Hematopoietic multipotent progenitor cell treated with erythropoietin and hydrocortisone succinate and interleukin-3 and kit ligand, for 8 days (in vitro differentiated cells): ENCODE measurements around the gene KIDINS220.
"Not testable (repeated sequence)": the region's sequence is repeated elsewhere in the genome, so short reads cannot be mapped to it uniquely, and the experiment has no call there.

ENCODE experiments used
- DNase-seq: peaks from one replicate; pipeline ENCODE4 v3.0.0-alpha.2; 2015

Gene KIDINS220

DNA sequence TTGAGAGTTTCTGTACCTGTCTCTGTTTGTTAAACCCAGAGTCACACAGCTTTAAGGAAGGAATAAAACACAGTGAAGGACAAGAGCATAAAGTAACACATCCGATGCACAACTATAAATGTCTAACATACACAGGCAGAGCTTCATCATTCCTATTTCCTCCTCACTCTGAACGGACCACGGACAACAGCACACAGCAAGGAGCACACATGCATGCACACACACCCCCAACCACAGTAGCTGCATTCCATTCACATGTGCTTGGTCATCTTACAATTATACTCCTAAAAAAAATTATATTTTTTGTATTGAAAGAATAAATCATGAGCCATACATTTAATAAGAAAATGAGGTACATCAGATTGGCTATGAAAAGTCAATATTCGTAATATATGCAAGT, 97.3 kb downstream of the KIDINS220 start:
- DNase-seq: no peak

GRCh38 chr2:8737571-8738175, 99.7 kb downstream of the KIDINS220 start:
- DNase-seq: peak; percentile 18

- no peak for DNase-seq
These were observed 104.8 kb downstream of the KIDINS220 start for GRCh38 chr2:8732601-8733000.

DNA sequence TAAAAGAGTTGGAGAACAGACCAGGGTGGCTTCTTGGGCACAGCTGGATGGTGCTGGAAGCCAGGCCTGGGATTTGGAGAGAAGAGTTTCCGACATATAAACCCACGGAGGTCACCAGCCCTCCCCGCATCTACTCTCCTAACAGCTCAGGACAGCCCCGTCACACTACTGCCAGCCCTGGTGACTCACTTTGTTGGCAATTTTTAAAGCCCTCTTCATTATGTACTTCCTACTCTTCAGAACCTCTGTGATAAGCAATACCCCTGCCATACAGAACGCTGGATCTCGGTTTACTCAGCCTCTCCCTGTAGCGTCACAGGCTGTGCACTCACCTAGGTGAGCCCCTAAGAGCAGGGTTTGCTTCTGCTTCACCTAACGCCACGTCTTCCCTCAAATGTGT, 107.5 kb downstream of the KIDINS220 start:
- DNase-seq: no peak

DNA sequence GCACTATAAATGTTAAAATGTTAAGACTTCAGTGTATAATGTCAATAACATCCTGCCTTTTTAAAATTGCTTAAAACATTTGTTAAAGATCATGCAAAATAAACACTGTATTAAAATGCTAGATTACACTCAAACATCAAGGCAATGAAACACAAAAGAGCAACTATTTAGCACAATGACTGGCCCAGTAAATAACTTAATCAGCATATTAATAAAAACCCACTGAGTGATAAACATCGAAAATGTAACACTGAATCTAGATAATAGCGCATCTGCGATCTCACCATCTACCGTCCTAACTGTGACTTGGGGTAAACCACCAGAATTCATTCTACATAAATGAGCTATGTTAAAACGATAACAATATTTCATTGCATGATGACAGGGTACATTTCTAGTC, 108.3 kb downstream of the KIDINS220 start:
- DNase-seq: not testable (repeated sequence)

- no peak for DNase-seq
These were observed 109.0 kb downstream of the KIDINS220 start for GRCh38 chr2:8728305-8729015.

- no peak for DNase-seq
These were observed 111.6 kb downstream of the KIDINS220 start for GRCh38 chr2:8725838-8726237.

GRCh38 chr2:8722986-8723385, 114.4 kb downstream of the KIDINS220 start:
- DNase-seq: no peak

GRCh38 chr2:8721410-8721809, 116.0 kb downstream of the KIDINS220 start:
- DNase-seq: no peak

DNA sequence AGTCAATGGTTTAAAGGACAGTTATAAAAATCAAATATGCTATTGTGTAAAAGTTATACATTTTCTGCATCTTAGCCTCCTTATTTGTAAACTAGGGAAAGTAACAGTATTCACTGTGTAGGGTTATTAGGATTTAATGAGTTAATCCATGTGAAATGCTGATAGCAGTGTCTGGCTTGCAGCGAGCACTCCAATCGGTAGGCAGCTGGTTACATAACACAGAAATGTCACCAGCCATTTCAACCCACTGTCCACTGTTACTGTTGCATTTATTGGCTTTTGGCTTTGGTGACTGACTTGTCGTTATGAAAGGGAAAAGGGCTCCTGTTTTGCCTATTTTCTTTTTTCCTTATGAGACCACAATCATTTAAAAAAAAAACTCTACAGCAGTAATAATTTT, 116.7 kb downstream of the KIDINS220 start:
- DNase-seq: no peak

DNA sequence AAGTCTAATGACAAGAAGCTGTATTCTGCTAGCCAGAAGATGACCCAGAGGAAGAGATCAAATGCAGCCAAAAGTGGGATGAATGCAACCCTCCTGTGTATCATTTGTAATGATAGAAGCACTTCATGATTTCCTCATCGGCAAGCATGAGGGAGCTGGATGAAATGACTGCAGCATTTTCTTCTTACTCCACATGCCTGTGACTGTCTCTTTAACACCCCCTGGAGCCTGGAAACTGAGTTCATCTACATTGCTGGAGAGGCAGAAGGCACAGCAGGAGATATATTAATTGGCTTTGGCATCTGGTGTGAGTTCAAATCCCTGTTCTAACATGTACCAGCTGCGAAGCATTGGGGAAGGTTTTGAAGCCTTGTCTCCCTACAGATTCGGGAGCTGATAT, 117.9 kb downstream of the KIDINS220 start:
- DNase-seq: no peak

GRCh38 chr2:8714971-8715370, 122.4 kb downstream of the KIDINS220 start:
- DNase-seq: no peak

DNA sequence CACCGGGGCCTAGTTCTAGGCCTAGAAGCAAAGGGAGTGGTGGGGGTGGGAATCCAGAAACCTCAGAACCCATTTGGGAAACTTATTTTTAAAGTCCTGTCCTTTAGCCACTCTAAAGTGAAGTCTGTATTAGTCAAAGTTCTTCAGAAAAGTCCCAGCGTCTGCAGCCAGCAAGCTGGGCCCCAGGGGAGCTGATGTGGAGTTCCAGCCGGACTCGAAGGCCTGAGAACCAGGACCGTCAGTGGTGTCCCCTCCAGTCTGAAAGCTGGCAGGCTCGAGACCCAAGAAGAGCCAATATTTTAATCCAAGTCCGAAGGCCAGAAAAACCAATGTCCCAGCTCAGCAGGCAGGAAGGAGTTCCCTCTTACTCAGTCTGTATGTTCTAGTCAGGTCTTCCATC, 123.1 kb downstream of the KIDINS220 start:
- no peak for DNase-seq

- no peak for DNase-seq
These were observed 126.5 kb downstream of the KIDINS220 start for GRCh38 chr2:8710951-8711350.

- DNase-seq: no peak
These were observed 127.8 kb downstream of the KIDINS220 start for GRCh38 chr2:8709611-8710010.

- DNase-seq: no peak
These were observed 132.5 kb downstream of the KIDINS220 start for GRCh38 chr2:8704906-8705305.

GRCh38 chr2:8701681-8702379, 135.6 kb downstream of the KIDINS220 start:
- no peak for DNase-seq

DNA sequence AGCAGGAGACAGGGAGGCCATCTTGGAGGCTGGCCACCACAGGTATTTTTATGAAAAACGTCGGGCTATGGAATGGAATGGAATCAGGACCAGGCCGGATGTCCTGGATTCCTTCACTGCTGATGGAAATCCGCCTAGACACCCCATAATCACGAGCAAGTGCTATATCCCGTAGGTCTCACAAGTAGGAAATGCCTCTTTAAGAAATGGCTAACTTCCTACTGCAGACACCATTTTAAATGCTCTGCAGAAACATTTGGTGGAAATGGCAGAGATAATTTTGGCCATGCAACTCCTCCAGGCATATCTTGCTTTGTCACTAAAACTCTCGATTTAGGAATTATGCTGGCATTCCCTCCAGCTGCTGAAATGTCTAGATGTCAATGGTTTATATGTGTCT, 137.6 kb downstream of the KIDINS220 start:
- DNase-seq: no peak

- DNase-seq: no peak
These were observed 140.2 kb downstream of the KIDINS220 start for GRCh38 chr2:8697190-8697589.

- no peak for DNase-seq
These were observed 142.7 kb downstream of the KIDINS220 start for GRCh38 chr2:8694737-8695136.

- DNase-seq: peak; percentile 43
These were observed 144.1 kb downstream of the KIDINS220 start for GRCh38 chr2:8693157-8693821.

GRCh38 chr2:8692783-8693156, 144.6 kb downstream of the KIDINS220 start:
- DNase-seq: no peak

GRCh38 chr2:8691859-8692437, 145.5 kb downstream of the KIDINS220 start:
- no peak for DNase-seq
